Measurements from ENCODE around the gene RAN.

RAN gene

DNA sequence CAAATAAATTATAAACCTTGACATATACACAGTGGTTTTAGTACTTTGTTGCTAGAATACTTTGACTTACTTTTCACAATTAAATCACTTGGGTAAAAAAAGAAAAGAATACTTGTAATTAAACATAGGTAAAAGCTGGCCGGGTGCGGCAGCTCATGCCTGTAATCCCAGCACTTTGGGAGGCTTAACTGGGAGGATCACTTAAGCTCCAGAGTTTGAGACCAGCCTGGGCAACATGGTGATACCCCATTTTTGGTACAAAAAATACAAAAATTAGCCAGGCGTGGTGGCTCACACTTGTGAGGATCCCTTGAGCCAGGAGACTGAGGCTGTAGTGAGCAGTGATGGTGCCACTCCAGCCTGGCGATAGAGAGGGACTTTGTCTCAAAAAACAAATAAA is 40.6 kb upstream of the RAN start:
- TF ChIP-seq, protein P1, sequence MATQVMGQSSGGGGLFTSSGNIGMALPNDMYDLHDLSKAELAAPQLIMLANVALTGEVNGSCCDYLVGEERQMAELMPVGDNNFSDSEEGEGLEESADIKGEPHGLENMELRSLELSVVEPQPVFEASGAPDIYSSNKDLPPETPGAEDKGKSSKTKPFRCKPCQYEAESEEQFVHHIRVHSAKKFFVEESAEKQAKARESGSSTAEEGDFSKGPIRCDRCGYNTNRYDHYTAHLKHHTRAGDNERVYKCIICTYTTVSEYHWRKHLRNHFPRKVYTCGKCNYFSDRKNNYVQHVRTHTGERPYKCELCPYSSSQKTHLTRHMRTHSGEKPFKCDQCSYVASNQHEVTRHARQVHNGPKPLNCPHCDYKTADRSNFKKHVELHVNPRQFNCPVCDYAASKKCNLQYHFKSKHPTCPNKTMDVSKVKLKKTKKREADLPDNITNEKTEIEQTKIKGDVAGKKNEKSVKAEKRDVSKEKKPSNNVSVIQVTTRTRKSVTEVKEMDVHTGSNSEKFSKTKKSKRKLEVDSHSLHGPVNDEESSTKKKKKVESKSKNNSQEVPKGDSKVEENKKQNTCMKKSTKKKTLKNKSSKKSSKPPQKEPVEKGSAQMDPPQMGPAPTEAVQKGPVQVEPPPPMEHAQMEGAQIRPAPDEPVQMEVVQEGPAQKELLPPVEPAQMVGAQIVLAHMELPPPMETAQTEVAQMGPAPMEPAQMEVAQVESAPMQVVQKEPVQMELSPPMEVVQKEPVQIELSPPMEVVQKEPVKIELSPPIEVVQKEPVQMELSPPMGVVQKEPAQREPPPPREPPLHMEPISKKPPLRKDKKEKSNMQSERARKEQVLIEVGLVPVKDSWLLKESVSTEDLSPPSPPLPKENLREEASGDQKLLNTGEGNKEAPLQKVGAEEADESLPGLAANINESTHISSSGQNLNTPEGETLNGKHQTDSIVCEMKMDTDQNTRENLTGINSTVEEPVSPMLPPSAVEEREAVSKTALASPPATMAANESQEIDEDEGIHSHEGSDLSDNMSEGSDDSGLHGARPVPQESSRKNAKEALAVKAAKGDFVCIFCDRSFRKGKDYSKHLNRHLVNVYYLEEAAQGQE (IDR thresholded peaks at IDR 0.05; ENCODE audit: insufficient replicate concordance, low read depth), result no peak
- TF ChIP-seq, protein P2, sequence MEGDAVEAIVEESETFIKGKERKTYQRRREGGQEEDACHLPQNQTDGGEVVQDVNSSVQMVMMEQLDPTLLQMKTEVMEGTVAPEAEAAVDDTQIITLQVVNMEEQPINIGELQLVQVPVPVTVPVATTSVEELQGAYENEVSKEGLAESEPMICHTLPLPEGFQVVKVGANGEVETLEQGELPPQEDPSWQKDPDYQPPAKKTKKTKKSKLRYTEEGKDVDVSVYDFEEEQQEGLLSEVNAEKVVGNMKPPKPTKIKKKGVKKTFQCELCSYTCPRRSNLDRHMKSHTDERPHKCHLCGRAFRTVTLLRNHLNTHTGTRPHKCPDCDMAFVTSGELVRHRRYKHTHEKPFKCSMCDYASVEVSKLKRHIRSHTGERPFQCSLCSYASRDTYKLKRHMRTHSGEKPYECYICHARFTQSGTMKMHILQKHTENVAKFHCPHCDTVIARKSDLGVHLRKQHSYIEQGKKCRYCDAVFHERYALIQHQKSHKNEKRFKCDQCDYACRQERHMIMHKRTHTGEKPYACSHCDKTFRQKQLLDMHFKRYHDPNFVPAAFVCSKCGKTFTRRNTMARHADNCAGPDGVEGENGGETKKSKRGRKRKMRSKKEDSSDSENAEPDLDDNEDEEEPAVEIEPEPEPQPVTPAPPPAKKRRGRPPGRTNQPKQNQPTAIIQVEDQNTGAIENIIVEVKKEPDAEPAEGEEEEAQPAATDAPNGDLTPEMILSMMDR (IDR thresholded peaks at IDR 0.05; ENCODE audit: insufficient read depth, low read length), result no peak
- TF ChIP-seq GABPA (IDR thresholded peaks at IDR 0.05; ENCODE audit: low read depth), result no peak
- no peak for TF ChIP-seq POLR2AphosphoS5 (IDR thresholded peaks at IDR 0.05; ENCODE audit: low read depth)
- TF ChIP-seq SPI1 (IDR thresholded peaks at IDR 0.05; ENCODE audit: borderline replicate concordance, low read depth), result no peak
- H3K4me3 ChIP-seq (replicated peaks; ENCODE audit: insufficient read depth, low read length), result no peak overlapping the region
- H3K27me3 ChIP-seq (ENCODE audit: insufficient read depth, poor library complexity, severe bottlenecking), result no peaks in the 10 kb centered on the region
- no peak overlapping the region for H3K27ac ChIP-seq (replicated peaks)
- DNase-seq (ENCODE audit: low read depth in 1 of 2, low spot score in 1 of 2), result no peak

DNA sequence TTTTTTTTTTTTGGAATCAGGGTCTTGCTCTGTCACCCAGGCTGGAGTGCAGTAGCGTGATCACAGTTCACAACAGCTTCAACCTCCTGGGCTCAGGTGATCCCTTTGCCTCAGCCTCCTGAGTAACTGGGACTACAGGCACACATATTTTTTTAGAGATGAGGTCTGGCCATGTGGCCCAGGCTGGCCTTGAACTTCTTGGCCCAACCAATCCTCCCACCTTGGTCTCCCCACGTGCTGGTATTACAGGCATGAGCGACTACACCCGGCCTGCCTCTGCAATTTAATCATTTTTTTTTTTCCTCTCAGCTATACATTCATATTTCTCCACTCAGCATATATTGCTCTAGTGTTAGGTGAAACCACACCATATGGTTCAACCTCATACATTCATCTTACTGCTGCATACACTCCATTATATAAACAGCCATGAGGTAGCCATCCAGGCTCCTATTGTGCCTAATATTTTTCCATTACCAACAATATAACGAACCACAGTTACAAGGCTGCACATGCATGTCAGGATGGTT is 39.9 kb upstream of the RAN start:
- Histone ChIP-seq H3K4me3 (replicated peaks; ENCODE audit: insufficient read depth, low read length) (no peak overlapping the region), H3K27ac (replicated peaks) (no peak overlapping the region), H3K27me3 (ENCODE audit: insufficient read depth, poor library complexity, severe bottlenecking) (no peaks in the 10 kb centered on the region)
- TF ChIP-seq SPI1 (IDR thresholded peaks at IDR 0.05; ENCODE audit: borderline replicate concordance, low read depth), result no peak
- TF ChIP-seq, protein P2 (IDR thresholded peaks at IDR 0.05; ENCODE audit: insufficient read depth, low read length), result no peak
- no peak for TF ChIP-seq POLR2AphosphoS5 (IDR thresholded peaks at IDR 0.05; ENCODE audit: low read depth)
- DNase-seq (ENCODE audit: low read depth in 1 of 2, low spot score in 1 of 2), result no peak

DNA sequence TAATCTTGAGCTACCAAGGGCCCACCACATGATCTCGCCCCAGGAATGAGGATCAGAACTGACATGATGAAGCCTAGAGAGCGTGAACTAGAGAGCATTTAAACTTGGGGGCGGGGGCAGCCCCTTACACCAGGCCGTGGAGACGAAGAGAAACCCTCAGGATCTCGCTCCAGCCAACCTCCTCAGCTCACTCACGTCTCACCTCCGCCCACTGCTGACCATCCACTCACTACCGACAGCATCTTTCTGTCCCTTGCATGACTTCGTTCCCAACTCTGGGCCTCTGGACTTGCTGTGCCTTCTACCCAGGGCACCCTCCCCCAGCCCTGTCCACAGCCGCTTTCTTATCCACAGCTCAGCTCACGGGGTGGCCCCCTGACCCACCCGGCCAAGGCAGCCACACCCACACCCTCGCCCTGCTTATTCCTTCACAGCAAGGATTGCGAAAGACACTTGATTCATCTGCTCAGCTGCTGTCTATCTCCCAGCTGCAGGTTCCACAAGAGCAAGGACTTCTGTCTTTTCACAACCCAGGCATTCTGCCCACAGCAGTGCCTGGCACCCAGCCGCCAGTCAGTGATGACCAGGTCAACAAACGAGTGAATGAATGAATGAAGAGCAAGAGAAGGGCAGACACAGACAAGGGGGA is 39.2 kb upstream of the RAN start:
- Histone ChIP-seq H3K27ac (replicated peaks) (no peak overlapping the region), H3K27me3 (ENCODE audit: insufficient read depth, poor library complexity, severe bottlenecking) (no peaks in the 10 kb centered on the region), H3K4me3 (replicated peaks; ENCODE audit: insufficient read depth, low read length) (no peak overlapping the region)
- TF ChIP-seq, protein P2 (IDR thresholded peaks at IDR 0.05; ENCODE audit: insufficient read depth, low read length), result no peak
- TF ChIP-seq, protein P1 (IDR thresholded peaks at IDR 0.05; ENCODE audit: insufficient replicate concordance, low read depth), result no peak
- TF ChIP-seq POLR2AphosphoS5 (IDR thresholded peaks at IDR 0.05; ENCODE audit: low read depth) (0 out of 2 replicates have a peak, but pooled peaks have one; percentile 46), GABPA (IDR thresholded peaks at IDR 0.05; ENCODE audit: low read depth) (no peak), SPI1 (IDR thresholded peaks at IDR 0.05; ENCODE audit: borderline replicate concordance, low read depth) (peak; percentile 29; the same call in 1 of the 2 replicates)
- peak; percentile 50 to 70 for DNase-seq (ENCODE audit: low read depth in 1 of 2, low spot score in 1 of 2)

All from HL-60 (cell line).